Prostate gland (tissue), 2 donors: Measurements from ENCODE around the gene CACNA1E.

Source experiments
- POLR2A ChIP-seq: fragments of 450-650 bp; IDR thresholded peaks from one replicate; pipeline ENCODE4 v1.6.1; 2016; ENCODE audit warnings: antibody characterized with exemption, mild to moderate bottlenecking
- POLR2AphosphoS5 ChIP-seq: sonication (generic); formaldehyde crosslinking; IDR thresholded peaks from one replicate; pipeline ENCODE4 v1.6.1; 2017; ENCODE audit warnings: antibody characterized with exemption
- TF ChIP-seq, protein P1 (sequence below), 4 experiments: fragments of 200-600 bp in 2 of 4; fragments of 450-650 bp in 2 of 4; sonication (generic) in 2 of 4; IDR thresholded peaks; 1 replicate in 3 of 4; 2 replicates in 1 of 4; pipeline ENCODE4 v1.5.1; 2016 to 2019; ENCODE audit warnings: antibody characterized with exemption in 4 of 4, mild to moderate bottlenecking in 2 of 4, moderate library complexity in 2 of 4

DNA sequence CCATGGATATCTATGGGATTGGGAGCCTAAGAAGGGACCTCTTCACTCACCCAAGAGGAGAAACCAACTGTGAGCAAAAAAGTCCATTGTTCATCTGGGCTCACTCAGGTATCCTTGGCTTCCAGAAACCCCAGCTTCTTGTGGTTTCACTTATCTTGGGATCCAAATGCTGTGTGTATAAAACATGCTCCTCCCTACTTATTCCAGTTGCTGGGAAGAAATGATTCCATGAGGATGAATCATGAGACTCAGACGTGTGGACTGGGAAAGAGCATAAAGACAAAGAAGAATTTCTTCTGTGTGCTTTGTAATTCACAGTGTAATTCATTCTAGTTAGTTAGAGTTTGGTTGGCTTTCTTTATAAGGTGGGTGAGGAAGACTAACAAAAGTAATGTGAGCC, 294.5 kb downstream of the CACNA1E start:
- TF ChIP-seq, protein P1, sequence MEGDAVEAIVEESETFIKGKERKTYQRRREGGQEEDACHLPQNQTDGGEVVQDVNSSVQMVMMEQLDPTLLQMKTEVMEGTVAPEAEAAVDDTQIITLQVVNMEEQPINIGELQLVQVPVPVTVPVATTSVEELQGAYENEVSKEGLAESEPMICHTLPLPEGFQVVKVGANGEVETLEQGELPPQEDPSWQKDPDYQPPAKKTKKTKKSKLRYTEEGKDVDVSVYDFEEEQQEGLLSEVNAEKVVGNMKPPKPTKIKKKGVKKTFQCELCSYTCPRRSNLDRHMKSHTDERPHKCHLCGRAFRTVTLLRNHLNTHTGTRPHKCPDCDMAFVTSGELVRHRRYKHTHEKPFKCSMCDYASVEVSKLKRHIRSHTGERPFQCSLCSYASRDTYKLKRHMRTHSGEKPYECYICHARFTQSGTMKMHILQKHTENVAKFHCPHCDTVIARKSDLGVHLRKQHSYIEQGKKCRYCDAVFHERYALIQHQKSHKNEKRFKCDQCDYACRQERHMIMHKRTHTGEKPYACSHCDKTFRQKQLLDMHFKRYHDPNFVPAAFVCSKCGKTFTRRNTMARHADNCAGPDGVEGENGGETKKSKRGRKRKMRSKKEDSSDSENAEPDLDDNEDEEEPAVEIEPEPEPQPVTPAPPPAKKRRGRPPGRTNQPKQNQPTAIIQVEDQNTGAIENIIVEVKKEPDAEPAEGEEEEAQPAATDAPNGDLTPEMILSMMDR (IDR thresholded peaks at IDR 0.05) = no peak
- no peak for TF ChIP-seq POLR2AphosphoS5
- no peak for TF ChIP-seq POLR2A
